Hindlimb muscle (tissue), 1 donor: ENCODE data around the gene CIAO1. TPM values are rescaled to one million over a fixed set of nuclear protein-coding genes. Genes with fewer than 3 reads are reported as not detected.
"Not testable (repeated sequence)": the region's sequence is repeated elsewhere in the genome, so short reads cannot be mapped to it uniquely, and the experiment has no call there.

Experiments used
- DNase-seq: peaks from one replicate; pipeline ENCODE4 v3.0.0-alpha.2; 2013
- polyA plus RNA-seq: library from polyadenylated mRNA; unstranded; fragments of 120-200 nt; gene quantifications from one replicate; pipeline ENCODE4 v1.2.1, GENCODE V29; 2013; ENCODE audit not compliant: insufficient read length

CIAO1 gene
- polyA plus RNA-seq, 1 donor, result 43.5 TPM

GRCh38 chr2:96250188-96250587 is 15.8 kb upstream of the CIAO1 start:
- no peak for DNase-seq

- DNase-seq, result no peak
These were observed 14.2 kb upstream of the CIAO1 start for GRCh38 chr2:96251721-96252292.

- no peak for DNase-seq
These were observed 13.5 kb upstream of the CIAO1 start for GRCh38 chr2:96252526-96252925.

- no peak for DNase-seq
These were observed 13.0 kb upstream of the CIAO1 start for GRCh38 chr2:96253006-96253405.

DNA sequence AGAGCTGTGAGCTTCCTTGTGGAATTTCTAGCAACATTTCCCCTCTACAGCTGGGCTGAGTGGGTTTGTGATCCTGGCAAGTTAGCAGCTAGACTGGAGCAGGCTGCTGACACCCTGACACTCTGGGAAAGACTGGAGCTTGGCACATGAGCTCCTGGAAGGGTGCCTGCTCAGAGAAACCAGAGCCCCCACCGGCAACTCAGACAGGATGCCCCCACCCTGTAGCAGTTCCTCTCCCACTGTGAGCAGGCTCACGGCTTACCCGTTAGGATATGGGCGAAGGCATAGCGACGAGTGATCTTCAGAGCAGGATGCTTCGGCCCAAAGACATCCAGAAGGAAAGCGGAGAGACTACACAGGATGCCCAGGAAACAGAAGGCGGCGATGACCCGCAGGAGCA is 11.5 kb upstream of the CIAO1 start:
- DNase-seq, result no peak

GRCh38 chr2:96256611-96257113 is 9.4 kb upstream of the CIAO1 start:
- DNase-seq, result no peak

DNA sequence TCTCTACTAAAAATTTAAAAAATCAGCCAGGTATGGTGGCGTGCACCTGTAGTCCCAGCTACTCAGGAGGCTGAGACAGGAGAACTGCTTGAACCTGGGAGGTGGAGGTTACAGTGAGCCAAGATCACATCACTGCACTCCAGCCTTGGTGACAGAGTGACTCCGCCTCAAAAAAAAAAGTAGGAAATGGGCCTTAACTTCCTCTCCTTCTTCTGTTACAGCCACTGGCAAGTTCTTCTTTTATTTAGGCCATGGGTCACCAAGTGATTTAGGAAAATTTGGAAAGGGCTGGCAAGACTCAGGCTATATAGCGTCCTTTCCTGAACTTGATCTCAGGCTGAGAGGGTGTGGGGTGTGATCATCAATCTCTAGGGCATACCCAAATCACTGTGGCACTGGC is 8.3 kb upstream of the CIAO1 start:
- DNase-seq, result not testable (repeated sequence)

GRCh38 chr2:96258166-96259022 is 7.6 kb upstream of the CIAO1 start:
- no peak for DNase-seq

DNA sequence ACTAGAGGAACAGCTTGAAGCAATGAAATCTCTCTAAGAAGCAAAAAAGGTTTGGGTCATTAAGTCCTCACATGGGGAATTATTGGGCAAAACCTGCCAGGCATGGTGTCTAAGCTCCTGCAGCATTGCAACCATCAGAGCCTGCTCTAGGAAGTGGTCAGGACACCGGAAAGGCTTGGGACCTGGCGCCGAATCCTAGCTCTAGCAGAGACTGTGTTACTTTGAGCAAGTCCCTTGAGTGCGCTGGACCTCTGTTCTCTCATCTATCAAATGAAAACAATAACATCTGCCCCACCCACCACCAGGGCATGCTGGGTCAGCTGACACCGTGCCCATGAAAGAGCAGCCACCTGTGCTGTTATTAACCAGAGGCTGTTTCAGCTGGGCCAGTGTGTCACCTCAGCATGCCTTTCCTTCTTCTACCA is 6.5 kb upstream of the CIAO1 start:
- DNase-seq, result no peak

DNA sequence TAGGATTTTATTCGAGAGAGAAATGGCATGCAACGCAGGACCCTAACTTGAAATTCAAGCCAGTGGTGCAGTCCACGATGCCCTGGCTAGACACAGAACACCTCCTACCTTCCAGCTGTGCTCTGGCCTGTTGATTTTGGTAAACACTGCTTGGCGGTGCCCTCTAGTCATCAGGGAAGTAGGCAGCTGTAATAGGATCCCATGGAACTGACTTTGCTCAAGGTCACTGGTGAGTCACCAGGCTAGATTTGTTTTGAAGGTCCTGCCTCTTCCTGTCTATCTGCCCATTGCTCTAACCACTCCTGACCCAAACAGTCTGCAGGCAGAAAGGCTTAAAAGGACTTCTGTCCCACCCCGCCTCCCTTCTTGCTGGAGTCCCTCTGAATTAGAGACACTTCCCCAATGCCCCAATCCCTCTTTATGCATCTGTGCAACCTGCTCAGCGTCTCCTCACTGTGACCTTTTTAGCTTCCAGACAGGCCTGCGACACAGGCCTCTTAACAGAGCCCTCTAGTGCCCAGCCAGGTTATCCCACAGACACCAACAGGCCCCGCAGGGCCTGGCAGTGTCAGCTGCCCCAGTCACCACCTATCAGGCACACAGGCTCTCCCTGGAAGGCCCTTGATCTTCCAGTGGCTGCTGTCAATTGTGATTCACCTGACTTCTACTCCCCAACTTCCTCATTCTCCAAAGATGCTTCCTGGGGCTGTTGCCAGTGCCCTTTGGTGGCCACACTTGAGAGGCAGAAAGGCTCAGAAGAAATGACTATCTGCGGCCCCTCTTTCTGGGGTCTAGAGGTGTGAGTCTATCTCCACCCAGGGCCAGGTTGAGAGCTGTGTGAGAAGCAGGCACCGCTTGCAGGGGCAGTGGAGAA is 5.4 kb upstream of the CIAO1 start:
- no peak for DNase-seq

DNA sequence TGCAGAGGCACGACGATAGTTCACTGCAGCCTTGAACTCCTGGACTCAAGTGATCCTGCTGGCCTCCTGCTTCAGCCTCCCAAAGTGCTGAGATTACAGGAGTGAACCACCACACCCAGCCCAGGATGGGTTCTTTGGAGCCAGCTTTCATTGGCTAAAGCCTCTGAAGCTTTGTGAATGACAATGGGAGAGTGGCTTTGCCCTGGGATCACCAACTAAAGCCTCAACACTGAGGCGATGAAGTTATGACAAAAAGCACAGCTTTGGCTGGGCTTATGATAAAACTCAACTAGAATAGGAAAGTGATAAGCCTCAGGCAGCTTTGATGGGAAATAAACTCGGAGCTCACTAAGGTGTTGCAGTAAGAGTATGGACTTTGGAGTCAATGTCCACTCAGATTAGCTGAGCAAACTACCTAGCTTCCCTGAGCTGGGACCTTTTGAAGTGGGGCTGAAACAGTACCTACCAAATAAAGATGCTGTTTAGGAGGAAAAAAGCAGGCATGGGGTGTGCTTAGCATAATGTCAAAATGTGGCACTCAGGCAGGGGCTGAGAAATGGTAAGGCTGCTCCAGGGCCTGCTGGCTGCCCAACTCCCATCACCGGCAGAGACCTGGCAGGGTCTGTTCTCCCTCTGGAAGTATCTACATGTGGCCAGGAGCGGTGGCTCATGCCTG is 4.6 kb upstream of the CIAO1 start:
- no peak for DNase-seq

DNA sequence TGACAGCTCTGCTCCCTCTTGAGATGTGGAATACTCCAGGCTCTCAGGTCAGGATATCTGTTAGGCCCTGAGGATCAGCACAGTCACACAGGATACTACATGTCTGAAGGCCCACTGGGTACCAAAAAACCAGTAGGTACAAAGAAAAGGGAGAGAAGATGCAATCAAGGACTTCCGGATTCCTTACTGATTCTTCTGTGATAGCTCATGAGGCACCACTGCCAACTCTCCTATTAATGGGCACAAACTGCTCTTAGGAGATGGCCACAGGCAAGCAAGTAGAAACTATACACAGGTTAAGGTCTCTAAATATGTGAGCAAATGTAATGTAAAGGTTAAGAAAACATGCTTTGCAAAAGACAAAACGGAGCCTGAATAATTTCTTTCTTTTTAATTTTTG is 3.7 kb upstream of the CIAO1 start:
- no peak for DNase-seq

DNA sequence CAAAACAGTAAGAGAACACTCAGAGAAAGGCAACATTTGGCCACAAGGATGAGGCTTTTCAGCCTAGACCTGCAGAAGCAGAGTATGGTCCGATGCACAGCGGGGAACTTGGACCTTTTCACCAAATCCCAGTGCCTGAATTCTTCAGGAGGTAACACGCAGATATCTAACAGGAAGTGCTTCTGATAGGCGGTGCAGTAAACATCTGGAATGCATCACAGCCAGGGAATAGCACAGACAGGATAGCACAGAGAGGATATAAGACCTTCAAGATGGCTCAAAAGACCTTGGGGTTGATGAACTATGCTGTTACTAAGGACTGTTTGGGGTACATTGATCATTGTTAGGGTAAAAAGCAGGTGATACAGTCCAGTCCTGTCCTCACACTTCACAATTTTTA is 1.9 kb upstream of the CIAO1 start:
- DNase-seq, result no peak

- no peak for DNase-seq
These were observed 1.2 kb upstream of the CIAO1 start for GRCh38 chr2:96264656-96265348.

- DNase-seq, result peak; percentile 42
These were observed 631 bp upstream of the CIAO1 start for GRCh38 chr2:96265349-96265839.

DNA sequence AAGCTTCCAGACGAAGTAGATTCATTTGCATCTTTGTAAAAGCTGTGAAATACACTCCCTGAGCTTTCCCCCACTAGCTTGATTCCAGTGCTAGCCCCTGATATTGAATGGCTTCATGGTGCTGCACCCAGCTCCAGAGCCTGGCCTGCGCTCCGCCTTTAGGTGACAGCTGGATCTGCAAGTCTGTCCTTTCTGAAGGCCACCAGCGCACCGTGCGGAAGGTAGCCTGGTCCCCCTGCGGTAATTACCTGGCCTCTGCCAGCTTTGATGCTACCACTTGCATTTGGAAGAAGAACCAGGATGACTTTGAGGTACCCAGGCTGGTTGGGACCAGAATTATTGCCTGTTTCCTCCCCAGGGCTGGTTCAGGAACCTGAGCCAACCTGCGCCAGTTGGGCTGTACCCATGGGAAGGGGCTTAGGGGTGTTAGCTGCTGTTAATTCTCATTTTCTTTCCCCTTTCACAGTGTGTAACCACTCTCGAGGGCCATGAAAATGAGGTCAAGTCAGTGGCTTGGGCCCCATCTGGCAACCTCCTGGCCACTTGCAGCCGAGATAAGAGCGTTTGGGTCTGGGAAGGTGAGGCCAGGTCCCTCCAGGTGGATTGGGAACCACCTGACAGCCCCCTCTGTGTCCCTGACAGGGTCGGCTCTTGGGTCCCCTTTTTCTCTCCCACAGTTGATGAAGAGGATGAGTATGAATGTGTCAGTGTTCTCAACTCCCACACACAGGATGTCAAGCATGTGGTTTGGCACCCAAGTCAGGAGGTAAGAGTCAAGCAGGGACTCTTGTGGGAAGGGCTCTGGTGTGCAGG is 1.3 kb downstream of the CIAO1 start:
- no peak for DNase-seq

- DNase-seq, result no peak
These were observed 6.0 kb downstream of the CIAO1 start for GRCh38 chr2:96271995-96272394.

GRCh38 chr2:96273763-96274162 is 7.7 kb downstream of the CIAO1 start:
- DNase-seq, result no peak

- no peak for DNase-seq
These were observed 8.5 kb downstream of the CIAO1 start for GRCh38 chr2:96274355-96275056.
